Heart left ventricle (tissue), 16 donors: ENCODE results near the gene FAM168A. TPM values are rescaled to one million over a fixed set of nuclear protein-coding genes. Genes with fewer than 3 reads are reported as not detected.
A peak's percentile ranks its signal among the peaks of the same experiment; 100 is the strongest.

ENCODE experiments used
- ATAC-seq, 4 donors: fragments of 200-7000 bp; cut with Tn5 transposase; one replicate each; pipeline ENCODE4 v1.9.1; 2020 to 2022; ENCODE audit warnings: moderate library complexity in 4 of 4, mild to moderate bottlenecking in 3 of 4, moderate number of reproducible peaks in 1 of 4
- DNase-seq, 5 donors: peaks; one replicate each; pipeline ENCODE4 v3.0.0-alpha.2; 2020
- H3K27ac ChIP-seq, 12 donors: fragments of 200-600 bp; sonication (generic) in 4 of 12; one replicate each; pipeline versions ENCODE4 v1.5.0 to v1.8.0; 2016 to 2022; ENCODE audit warnings: mild to moderate bottlenecking in 2 of 12
- H3K27me3 ChIP-seq, 9 donors: fragments of 200-600 bp; sonication (generic) in 2 of 9; one replicate each; pipeline versions ENCODE4 v1.5.1 to v1.8.0; 2016 to 2022; ENCODE audit warnings: mild to moderate bottlenecking in 3 of 9
- H3K36me3 ChIP-seq, 9 donors: fragments of 200-600 bp; sonication (generic) in 2 of 9; one replicate each; pipeline versions ENCODE4 v1.5.0 to v1.8.0; 2018 to 2022; ENCODE audit warnings: mild to moderate bottlenecking in 2 of 9
- H3K4me1 ChIP-seq, 12 donors: fragments of 200-600 bp; sonication (generic) in 4 of 12; one replicate each; pipeline versions ENCODE4 v1.5.0 to v1.8.0; 2016 to 2022; ENCODE audit warnings: mild to moderate bottlenecking in 3 of 12
- H3K4me3 ChIP-seq, 12 donors: fragments of 200-600 bp; sonication (generic) in 4 of 12; one replicate each; pipeline versions ENCODE4 v1.5.0 to v1.8.0; 2017 to 2022; ENCODE audit warnings: mild to moderate bottlenecking in 9 of 12, moderate library complexity in 4 of 12
- H3K9me3 ChIP-seq, 12 donors: fragments of 200-600 bp; sonication (generic) in 4 of 12; one replicate each; pipeline versions ENCODE4 v1.5.0 to v1.8.0; 2016 to 2022; ENCODE audit warnings: mild to moderate bottlenecking in 1 of 12
- CTCF ChIP-seq, 12 donors: fragments of 200-600 bp; sonication (generic) in 4 of 12; IDR thresholded peaks; one replicate each; pipeline versions ENCODE4 v1.5.0 to v1.8.0; 2018 to 2022; ENCODE audit warnings: antibody characterized with exemption in 12 of 12, mild to moderate bottlenecking in 5 of 12
- POLR2A ChIP-seq, 2 donors: fragments of 450-650 bp; IDR thresholded peaks; one replicate each; pipeline ENCODE4 v1.6.1; 2017; ENCODE audit warnings: antibody characterized with exemption in 2 of 2, mild to moderate bottlenecking in 2 of 2, moderate library complexity in 2 of 2
- WGBS, 4 donors: extraction: QIAGEN DNeasy Blood & Tissue Kit in 2 of 4; methylation state at CpG; one replicate each; pipeline versions ENCODE4 v1.1.5 to v1.1.7; 2013 to 2018; 5-methylcytosine and 5-hydroxymethylcytosine counted together
- intact Hi-C, 10 donors: fragments of 100-400 bp; cut with DNase I; formaldehyde crosslinking; loops; one replicate each; pipeline versions ENCODE4 v1.11.1 to v1.14.2; 2022
- polyA plus RNA-seq, 2 donors: library from polyadenylated mRNA; stranded (reverse); fragments of 200-250 nt; gene quantifications; one replicate each; pipeline ENCODE4 v1.2.3, GENCODE V29; 2013
- total RNA-seq, 9 donors: library from RNA; depleted of rRNA in 2 of 9; stranded (reverse); fragments of >200 nt in 2 of 9; fragmentation: NEBNext Ultra II Directional in 3 of 9; extraction: Animal tissue kit (Norgen Biotek cat#: 25700) in 3 of 9; gene quantifications; one replicate each; pipeline versions ENCODE4 v1.1.0 to v1.2.4, GENCODE V29; 2016 to 2023
- donor health status: ischemic (EF 13 %, LVEDD 7.1; RV severe dilation, severe dysfunction).
- donor health status: healthy with polysubstance abuse.
- donor health status: DM: no; HTN: yes; CAD: no.
- donor health status: DM: no; HTN: no; CAD: no.
- donor health status: ischemic (EF 25% LVEDD 6.9; RV normal size, moderate dysfunction).
- donor health status: ischemic (EF 25% LVEDD 5.7; RV mildly dilated, moderate dysfunction).
- donor health status: healthy.
- donor health status: DM: yes; HTN: yes; CAD: no.
- donor health status: ischemic (EF 35%, LVEDD 5.7; RV mildly dilated, moderate dysfunction).
- donor health status: nonischemic (EF 11% LVEDD 7.7; RV severe dilation, severe dysfunction).
- donor health status: DM: yes; HTN: yes; CAD: no.
- donor health status: PGD.
- donor health status: ischemic (EF 29% LVEDD 5.4; RV normal size, mild dysfunction).
- donor health status: nonischemic (EF 23%, LVEDD 6.1; RV moderate dilation, normal function).

Gene FAM168A
- total and polyA plus RNA-seq, 11 donors, result 9.0 to 39.1 (median 27.8) TPM

- TF ChIP-seq CTCF (IDR thresholded peaks at IDR 0.05) (no peak), POLR2A (IDR thresholded peaks at IDR 0.05) (no peak)
- Histone ChIP-seq H3K27ac (peak overlapping the region in 3 of 12 donors; percentile 8 to 81 (median 31)), H3K27me3 (no peaks in the 10 kb centered on the region), H3K9me3 (no peaks in the 10 kb centered on the region), H3K4me3 (peak overlapping the region in 1 of 12 donors; percentile 9), H3K36me3 (no peaks in the 10 kb centered on the region), H3K4me1 (peaks cover 0 to 37% (median 17%) of the 10 kb centered on the region in 12 donors)
- intact Hi-C loops, result no loop called here
- 15 to 56% (median 43%) methylated on average over 1 of the region's 1 CpG for WGBS, 4 donors
- ATAC-seq, result peak in 2 of 4 donors; percentile 20 to 39
- no peak for DNase-seq
Measured at GRCh38 chr11:73538381-73538872, 59.5 kb downstream of the FAM168A start.

GRCh38 chr11:73537969-73538368 lies 59.9 kb downstream of the FAM168A start:
- TF ChIP-seq CTCF (IDR thresholded peaks at IDR 0.05) (no peak), POLR2A (IDR thresholded peaks at IDR 0.05) (no peak)
- DNase-seq (no peak), ATAC-seq (no peak)
- H3K27ac ChIP-seq, result peak overlapping the region in 2 of 12 donors; percentile 31 to 81
- no peaks in the 10 kb centered on the region for H3K9me3 ChIP-seq
- no peaks in the 10 kb centered on the region for H3K27me3 ChIP-seq
- intact Hi-C loops, result no loop called here
- no peak overlapping the region for H3K4me3 ChIP-seq
- peaks cover 0 to 37% (median 17%) of the 10 kb centered on the region in 12 donors for H3K4me1 ChIP-seq
- no peaks in the 10 kb centered on the region for H3K36me3 ChIP-seq

DNA sequence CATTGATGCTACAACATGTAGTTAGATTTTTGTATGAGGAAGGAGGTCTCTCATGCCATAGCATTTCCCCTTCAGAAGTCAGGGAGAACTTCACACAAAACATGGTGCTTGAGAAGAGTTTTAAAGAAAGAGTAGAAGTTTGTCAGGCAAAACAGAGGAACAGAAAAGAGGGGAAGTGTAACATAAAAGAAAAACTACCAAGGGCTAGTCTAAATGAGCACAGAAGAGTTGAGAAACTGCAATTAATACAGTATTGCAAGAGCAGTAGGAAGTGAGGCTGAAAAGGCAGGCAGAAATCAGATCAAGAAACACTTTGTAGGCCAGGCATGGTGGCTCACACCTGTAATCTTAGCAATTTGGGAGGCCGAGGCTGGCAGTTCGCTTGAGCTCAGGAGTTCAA lies 61.0 kb downstream of the FAM168A start:
- H3K36me3 ChIP-seq, result no peaks in the 10 kb centered on the region
- TF ChIP-seq CTCF (IDR thresholded peaks at IDR 0.05), result no peak
- no peak for TF ChIP-seq POLR2A (IDR thresholded peaks at IDR 0.05)
- WGBS, 4 donors, result 81 to 100% (median 97%) methylated on average over 2 of the region's 2 CpGs
- H3K4me1 ChIP-seq, result peaks cover 0 to 28% (median 14%) of the 10 kb centered on the region in 12 donors
- intact Hi-C loops, result no loop called here
- H3K27ac ChIP-seq, result peak overlapping the region in 1 of 12 donors; percentile 38
- no peak for DNase-seq
- H3K9me3 ChIP-seq, result no peaks in the 10 kb centered on the region
- no peaks in the 10 kb centered on the region for H3K27me3 ChIP-seq
- H3K4me3 ChIP-seq, result no peak overlapping the region
- ATAC-seq, result no peak

- TF ChIP-seq CTCF (IDR thresholded peaks at IDR 0.05), result no peak
- TF ChIP-seq POLR2A (IDR thresholded peaks at IDR 0.05), result no peak
- WGBS, 4 donors, result 96 to 100% (median 98%) methylated on average over 1 of the region's 1 CpG
- intact Hi-C loops, result no loop called here
- Histone ChIP-seq H3K4me3 (no peak overlapping the region), H3K27me3 (no peaks in the 10 kb centered on the region), H3K4me1 (peaks cover 0 to 34% (median 19%) of the 10 kb centered on the region in 12 donors), H3K36me3 (no peaks in the 10 kb centered on the region), H3K9me3 (no peaks in the 10 kb centered on the region), H3K27ac (no peak overlapping the region)
- ATAC-seq, result no peak
- DNase-seq, result no peak
Measured at GRCh38 chr11:73532310-73532709, 65.6 kb downstream of the FAM168A start.
